PC-9 (cell line): ENCODE measurements around the gene PRAMEF13.
"Not testable (repeated sequence)": the region's sequence is repeated elsewhere in the genome, so short reads cannot be mapped to it uniquely, and the experiment has no call there.

Experiments used
- EZH2 ChIP-seq: fragments of 200-600 bp; sonication (generic); IDR thresholded peaks from 2 replicates; pipeline ENCODE4 v1.8.0; 2017; ENCODE audit warnings: antibody characterized with exemption, low read depth
- TF ChIP-seq, protein P1 (sequence below): fragments of 200-600 bp; sonication (generic); conservative IDR thresholded peaks from 2 replicates; pipeline ENCODE4 v1.6.1; 2017; ENCODE audit warnings: mixed run types, antibody characterized with exemption, mild to moderate bottlenecking, moderate library complexity

- TF ChIP-seq, protein P1, sequence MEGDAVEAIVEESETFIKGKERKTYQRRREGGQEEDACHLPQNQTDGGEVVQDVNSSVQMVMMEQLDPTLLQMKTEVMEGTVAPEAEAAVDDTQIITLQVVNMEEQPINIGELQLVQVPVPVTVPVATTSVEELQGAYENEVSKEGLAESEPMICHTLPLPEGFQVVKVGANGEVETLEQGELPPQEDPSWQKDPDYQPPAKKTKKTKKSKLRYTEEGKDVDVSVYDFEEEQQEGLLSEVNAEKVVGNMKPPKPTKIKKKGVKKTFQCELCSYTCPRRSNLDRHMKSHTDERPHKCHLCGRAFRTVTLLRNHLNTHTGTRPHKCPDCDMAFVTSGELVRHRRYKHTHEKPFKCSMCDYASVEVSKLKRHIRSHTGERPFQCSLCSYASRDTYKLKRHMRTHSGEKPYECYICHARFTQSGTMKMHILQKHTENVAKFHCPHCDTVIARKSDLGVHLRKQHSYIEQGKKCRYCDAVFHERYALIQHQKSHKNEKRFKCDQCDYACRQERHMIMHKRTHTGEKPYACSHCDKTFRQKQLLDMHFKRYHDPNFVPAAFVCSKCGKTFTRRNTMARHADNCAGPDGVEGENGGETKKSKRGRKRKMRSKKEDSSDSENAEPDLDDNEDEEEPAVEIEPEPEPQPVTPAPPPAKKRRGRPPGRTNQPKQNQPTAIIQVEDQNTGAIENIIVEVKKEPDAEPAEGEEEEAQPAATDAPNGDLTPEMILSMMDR = not testable (repeated sequence)
- not testable (repeated sequence) for TF ChIP-seq EZH2
These were observed 15.4 kb upstream of the PRAMEF13 start for GRCh38 chr1:13216619-13217018.
